ENCODE results near the gene PLA2G4F.

GRCh38 chr15:42135351-42135750 is 21.1 kb downstream of the PLA2G4F start:
- TF ChIP-seq CTCF (IDR thresholded peaks at IDR 0.05; ENCODE audit: low read length) (no peak), EZH2 (IDR thresholded peaks at IDR 0.05; ENCODE audit: borderline replicate concordance, low read length) (no peak)

All from OCI-LY1 (cell line).